Spleen (tissue), 11 donors: ENCODE data around the gene RIC8A. TPM values are rescaled to one million over a fixed set of nuclear protein-coding genes. Genes with fewer than 3 reads are reported as not detected.

ENCODE experiments used
- DNase-seq: peaks from one replicate; pipeline ENCODE4 v3.0.0-alpha.2; 2020
- H3K27ac ChIP-seq, 8 donors: fragments of 200-600 bp; sonication (generic) in 7 of 8; 1 replicate in 4 of 8; 2 replicates in 4 of 8; pipeline versions ENCODE4 v1.5.0 to v1.8.0; 2016 to 2021; ENCODE audit warnings: inconsistent platforms in 4 of 8, mild to moderate bottlenecking in 4 of 8, moderate library complexity in 1 of 8
- H3K27me3 ChIP-seq, 7 donors: fragments of 200-600 bp; sonication (generic) in 6 of 7; replicated peaks in 1 of 7; 1 replicate in 4 of 7; 2 replicates in 3 of 7; pipeline versions ENCODE4 v1.5.0 to v1.8.0; 2016 to 2021; ENCODE audit warnings: inconsistent platforms in 3 of 7, mild to moderate bottlenecking in 1 of 7
- H3K36me3 ChIP-seq, 6 donors: fragments of 200-600 bp; sonication (generic) in 5 of 6; 1 replicate in 4 of 6; 2 replicates in 2 of 6; pipeline versions ENCODE4 v1.5.0 to v1.8.0; 2016 to 2021; ENCODE audit warnings: inconsistent platforms in 2 of 6
- H3K4me1 ChIP-seq, 6 donors: fragments of 200-600 bp; sonication (generic) in 5 of 6; 1 replicate in 3 of 6; 2 replicates in 3 of 6; pipeline versions ENCODE4 v1.5.0 to v1.8.0; 2016 to 2021; ENCODE audit warnings: inconsistent platforms in 3 of 6
- H3K4me3 ChIP-seq, 8 donors: fragments of 200-600 bp; sonication (generic) in 7 of 8; 1 replicate in 4 of 8; 2 replicates in 4 of 8; pipeline versions ENCODE4 v1.5.0 to v1.8.0; 2016 to 2021; ENCODE audit warnings: inconsistent platforms in 4 of 8, mild to moderate bottlenecking in 4 of 8, moderate library complexity in 2 of 8
- H3K9me3 ChIP-seq, 8 donors: fragments of 200-600 bp; sonication (generic) in 7 of 8; 1 replicate in 4 of 8; 2 replicates in 4 of 8; pipeline versions ENCODE4 v1.5.0 to v1.8.0; 2016 to 2021; ENCODE audit warnings: inconsistent platforms in 4 of 8
- CTCF ChIP-seq, 11 experiments: fragments of 200-600 bp in 7 of 11; fragments of 450-650 bp in 4 of 11; sonication (generic) in 4 of 11; IDR thresholded peaks in 8 of 11; conservative IDR thresholded peaks in 3 of 11; 1 replicate in 7 of 11; 2 replicates in 4 of 11; pipeline versions ENCODE4 v1.4.0 to v1.8.0; 2016 to 2021; ENCODE audit warnings: antibody characterized with exemption in 11 of 11, inconsistent platforms in 4 of 11, mild to moderate bottlenecking in 1 of 11
- POLR2A ChIP-seq, 3 donors: fragments of 450-650 bp; IDR thresholded peaks; one replicate each; pipeline ENCODE4 v1.5.1; 2017; ENCODE audit warnings: antibody characterized with exemption in 3 of 3, mild to moderate bottlenecking in 1 of 3
- POLR2AphosphoS5 ChIP-seq, 3 donors: sonication (generic); formaldehyde crosslinking; IDR thresholded peaks; one replicate each; pipeline ENCODE4 v1.5.1; 2017; ENCODE audit warnings: antibody characterized with exemption in 3 of 3
- WGBS, 5 donors: extraction: QIAGEN DNeasy Blood & Tissue Kit in 3 of 5; methylation state at CpG; one replicate each; pipeline versions ENCODE4 v1.1.5 to v1.1.7; 2013 to 2018; 5-methylcytosine and 5-hydroxymethylcytosine counted together
- intact Hi-C: fragments of 100-400 bp; cut with DNase I; formaldehyde crosslinking; loops from one replicate; pipeline ENCODE4 v1.15.0; 2023; ENCODE audit warnings: low total_unique reads
- polyA plus RNA-seq, 3 donors: library from polyadenylated mRNA; stranded (reverse); fragments of 200-250 nt; gene quantifications; one replicate each; pipeline ENCODE4 v1.2.1, GENCODE V29; 2013
- total RNA-seq, 7 donors: library from RNA; depleted of rRNA in 3 of 7; stranded (reverse); fragments of >200 nt in 3 of 7; fragmentation: NEBNext Ultra II Directional in 4 of 7; extraction: Animal tissue kit (Norgen Biotek cat#: 25700) in 4 of 7; gene quantifications; one replicate each; pipeline versions ENCODE4 v1.1.0 to v1.2.1, GENCODE V29; 2016 to 2021
- donor health status: healthy with polysubstance abuse.
- donor health status: DM: no; HTN: no; CAD: no; lungs with moderate emphysema.
- donor health status: DM: no; HTN: no; CAD: no.
- donor health status: Bipolar disorder and iron deficiency.
- donor health status: healthy.
- donor health status: DM: no; HTN: no; CAD: no.
- donor health status: DM: yes; HTN: yes; CAD: no.

RIC8A gene
- total and polyA plus RNA-seq, 10 donors, result 38.6 to 141 (median 79.6) TPM

- Histone ChIP-seq H3K9me3 (no peaks in the 10 kb centered on the region), H3K27ac (peak overlapping the region; percentile 98 to 100 (median 99)), H3K36me3 (peaks cover 0 to 63% (median 49%) of the 10 kb centered on the region in 6 donors), H3K4me3 (peak overlapping the region; percentile 67 to 96 (median 87)), H3K27me3 (no peaks in the 10 kb centered on the region), H3K4me1 (peaks cover 27 to 82% (median 68%) of the 10 kb centered on the region in 6 donors)
- WGBS, 5 donors, result 2 to 6% (median 4%) methylated on average over 10 to 39 of the region's 39 CpGs
- intact Hi-C loops, result no loop called here
- TF ChIP-seq POLR2AphosphoS5 (IDR thresholded peaks at IDR 0.05) (no peak), CTCF (IDR thresholded peaks at IDR 0.05 in 8 of 11, conservative IDR thresholded peaks at IDR 0.05 in 3 of 11) (no peak), POLR2A (IDR thresholded peaks at IDR 0.05) (no peak)
- peak; percentile 86 for DNase-seq
Measured at GRCh38 chr11:206526-207207, 841 bp upstream of the RIC8A start.

- no peaks in the 10 kb centered on the region for H3K27me3 ChIP-seq
- TF ChIP-seq POLR2AphosphoS5 (IDR thresholded peaks at IDR 0.05) (no peak), POLR2A (IDR thresholded peaks at IDR 0.05) (no peak), CTCF (IDR thresholded peaks at IDR 0.05 in 8 of 11, conservative IDR thresholded peaks at IDR 0.05 in 3 of 11) (no peak)
- no peak for DNase-seq
- WGBS, 5 donors, result 0 to 1% (median 0%) methylated on average over 22 to 27 of the region's 27 CpGs
- no peaks in the 10 kb centered on the region for H3K9me3 ChIP-seq
- intact Hi-C loops, result no loop called here
- H3K4me3 ChIP-seq, result peak overlapping the region; percentile 67 to 96 (median 87)
- peak overlapping the region; percentile 98 to 100 (median 99) for H3K27ac ChIP-seq
- H3K36me3 ChIP-seq, result peaks cover 0 to 68% (median 58%) of the 10 kb centered on the region in 6 donors
- H3K4me1 ChIP-seq, result peaks cover 27 to 72% (median 58%) of the 10 kb centered on the region in 6 donors
Measured at GRCh38 chr11:207863-208180, 314 bp downstream of the RIC8A start.

GRCh38 chr11:208181-208916 lies 841 bp downstream of the RIC8A start:
- peaks cover 27 to 67% (median 53%) of the 10 kb centered on the region in 6 donors for H3K4me1 ChIP-seq
- H3K27ac ChIP-seq, result peak overlapping the region; percentile 98 to 100 (median 99)
- peak overlapping the region; percentile 67 to 96 (median 87) for H3K4me3 ChIP-seq
- WGBS, 5 donors, result 0% methylated on average over 30 to 57 of the region's 57 CpGs
- no peaks in the 10 kb centered on the region for H3K9me3 ChIP-seq
- peaks cover 0 to 68% (median 58%) of the 10 kb centered on the region in 6 donors for H3K36me3 ChIP-seq
- peak; percentile 97 for DNase-seq
- no peaks in the 10 kb centered on the region for H3K27me3 ChIP-seq
- intact Hi-C loops, result no loop called here
- TF ChIP-seq POLR2AphosphoS5 (IDR thresholded peaks at IDR 0.05), result peak in 2 of 3 donors; percentile 89 to 91
- TF ChIP-seq POLR2A (IDR thresholded peaks at IDR 0.05), result peak in 2 of 3 donors; percentile 31 to 88
- TF ChIP-seq CTCF (IDR thresholded peaks at IDR 0.05 in 8 of 11, conservative IDR thresholded peaks at IDR 0.05 in 3 of 11), result peak in 3 of 11 experiments; percentile 11 to 45 (median 21)

GRCh38 chr11:208917-209260 lies 1.4 kb downstream of the RIC8A start:
- TF ChIP-seq POLR2A (IDR thresholded peaks at IDR 0.05) (peak in 1 of 3 donors; percentile 2), POLR2AphosphoS5 (IDR thresholded peaks at IDR 0.05) (no peak), CTCF (IDR thresholded peaks at IDR 0.05 in 8 of 11, conservative IDR thresholded peaks at IDR 0.05 in 3 of 11) (peak in 1 of 11 experiments; percentile 3)
- H3K4me1 ChIP-seq, result peaks cover 27 to 61% (median 48%) of the 10 kb centered on the region in 6 donors
- no peak for DNase-seq
- peak overlapping the region; percentile 98 to 100 (median 99) for H3K27ac ChIP-seq
- peaks cover 0 to 68% (median 59%) of the 10 kb centered on the region in 6 donors for H3K36me3 ChIP-seq
- 0 to 2% (median 2%) methylated on average over 10 to 26 of the region's 26 CpGs for whole genome bisulfite sequencing, 5 donors
- intact Hi-C loops, result no loop called here
- peak overlapping the region; percentile 67 to 96 (median 87) for H3K4me3 ChIP-seq
- H3K27me3 ChIP-seq, result no peaks in the 10 kb centered on the region
- H3K9me3 ChIP-seq, result no peaks in the 10 kb centered on the region
